Tibial nerve (tissue), 4 donors: Measurements from ENCODE around the gene DOK6. TPM values are rescaled to one million over a fixed set of nuclear protein-coding genes. Genes with fewer than 3 reads are reported as not detected.

Experiments
- DNase-seq, 2 donors: peaks; one replicate each; pipeline ENCODE4 v3.0.0-alpha.2; 2019; ENCODE audit warnings: low spot score in 2 of 2
- H3K27ac ChIP-seq, 4 donors: fragments of 200-600 bp; sonication (generic) in 3 of 4; one replicate each; pipeline ENCODE4 v1.5.1; 2017 to 2019; ENCODE audit warnings: mild to moderate bottlenecking in 1 of 4
- H3K27me3 ChIP-seq, 2 donors: fragments of 200-600 bp; sonication (generic) in 1 of 2; one replicate each; pipeline versions ENCODE4 v1.5.1 to v1.6.0; 2017 to 2019
- H3K36me3 ChIP-seq, 3 donors: fragments of 200-600 bp; sonication (generic); one replicate each; pipeline ENCODE4 v1.5.1; 2018 to 2019
- H3K4me1 ChIP-seq, 4 donors: fragments of 200-600 bp; sonication (generic) in 3 of 4; one replicate each; pipeline ENCODE4 v1.5.1; 2017 to 2019
- H3K4me3 ChIP-seq, 4 donors: fragments of 200-600 bp; sonication (generic) in 3 of 4; one replicate each; pipeline ENCODE4 v1.5.1; 2017 to 2019; ENCODE audit warnings: mild to moderate bottlenecking in 1 of 4, moderate library complexity in 1 of 4
- H3K9me3 ChIP-seq, 4 donors: fragments of 200-600 bp; sonication (generic) in 3 of 4; one replicate each; pipeline ENCODE4 v1.5.1; 2017 to 2019
- EP300 ChIP-seq, 2 donors: sonication (generic); formaldehyde crosslinking; IDR thresholded peaks; one replicate each; pipeline ENCODE4 v1.6.1; 2017; ENCODE audit warnings: antibody characterized with exemption in 2 of 2, mild to moderate bottlenecking in 1 of 2
- WGBS, 2 donors: methylation state at CpG; one replicate each; pipeline ENCODE4 v1.1.5; 2018; 5-methylcytosine and 5-hydroxymethylcytosine counted together
- total RNA-seq, 4 donors: library from RNA; depleted of rRNA; stranded (reverse); fragments of >200 nt; gene quantifications; one replicate each; pipeline ENCODE4 v1.1.0, GENCODE V29; 2016

Gene DOK6
- total RNA-seq, 4 donors from 2014 or later: 4.0 to 28.6 (median 6.1) TPM

DNA sequence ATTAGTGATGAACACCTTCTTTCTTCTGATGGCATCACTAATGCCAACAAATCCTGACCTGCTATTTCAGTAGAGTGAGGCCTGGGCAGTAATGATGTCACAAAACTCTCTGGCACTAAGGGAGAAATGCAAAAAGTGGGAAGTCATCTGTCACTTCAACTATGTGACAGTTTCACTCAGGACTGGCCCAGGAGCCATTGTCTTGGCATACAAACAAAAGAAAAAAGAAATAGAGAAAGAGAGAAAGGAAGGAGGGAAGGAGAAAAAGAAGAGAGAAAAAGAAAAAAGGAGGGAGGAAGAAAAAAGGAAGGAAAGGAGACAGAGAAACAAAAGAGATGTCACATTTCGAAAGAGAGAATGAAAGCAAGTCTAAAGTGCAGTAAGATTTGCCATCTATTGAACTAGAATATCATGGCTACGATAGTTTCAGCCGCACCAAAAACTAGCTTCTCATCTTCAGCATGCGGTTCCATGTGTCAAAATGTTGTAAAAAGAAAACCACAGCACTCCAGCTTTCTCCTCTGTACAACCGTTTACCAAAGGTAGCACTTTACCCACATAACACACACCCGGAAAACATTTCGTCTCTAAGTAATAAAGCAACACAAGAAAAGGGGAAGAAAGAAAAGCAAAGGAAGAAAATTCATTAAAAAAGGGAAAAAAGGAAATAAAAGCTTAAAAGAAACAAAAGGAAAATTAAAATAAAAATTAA lies 496.9 kb downstream of the DOK6 start:
- H3K36me3 ChIP-seq: peaks cover 0 to 14% (median 0%) of the 10 kb centered on the region in 3 donors
- WGBS, 2 donors: 86 to 90% methylated on average over 7 of the region's 7 CpGs

GRCh38 chr18:69898241-69898861 lies 497.7 kb downstream of the DOK6 start:
- Histone ChIP-seq H3K27ac (no peak overlapping the region), H3K4me3 (no peak overlapping the region), H3K36me3 (peaks cover 0 to 14% (median 0%) of the 10 kb centered on the region in 3 donors), H3K27me3 (no peaks in the 10 kb centered on the region), H3K4me1 (no peaks in the 10 kb centered on the region), H3K9me3 (no peaks in the 10 kb centered on the region)
- no peak for DNase-seq
- TF ChIP-seq EP300 (IDR thresholded peaks at IDR 0.05): no peak
- 68 to 70% methylated on average over 11 of the region's 11 CpGs for WGBS, 2 donors

More for the DNA sequence above, 496.9 kb downstream of the DOK6 start:
- no peaks in the 10 kb centered on the region for H3K27me3 ChIP-seq
- no peak for DNase-seq
- TF ChIP-seq EP300 (IDR thresholded peaks at IDR 0.05): no peak
- no peak overlapping the region for H3K27ac ChIP-seq
- H3K4me3 ChIP-seq: no peak overlapping the region
- H3K9me3 ChIP-seq: no peaks in the 10 kb centered on the region
- no peaks in the 10 kb centered on the region for H3K4me1 ChIP-seq
